ENCODE measurements around the gene TRIML1. TPM values are rescaled to one million over a fixed set of nuclear protein-coding genes. Genes with fewer than 3 reads are reported as not detected.
A peak's percentile ranks its signal among the peaks of the same experiment; 100 is the strongest.

TRIML1 gene
- total and polyA plus RNA-seq, 2 of the 8 experiments (the other 6 are each of a cell fraction or from before 2014, with no cell fraction given) = not detected

GRCh38 chr4:188138227-188138626 is 1.0 kb upstream of the TRIML1 start:
- H3K4me1 ChIP-seq (replicated peaks in 1 of 4; ENCODE audit: control insufficient read depth in 3 of 4, insufficient read depth in 4 of 4, low read length in 3 of 4) = no peaks in the 10 kb centered on the region
- no peak overlapping the region for H2BK12ac ChIP-seq (ENCODE audit: low read depth, low read length)
- no peaks in the 10 kb centered on the region for H3K79me1 ChIP-seq (ENCODE audit: low read depth, low read length)
- ChIA-PET CTCF (ENCODE audit: partially characterized antibody) (interaction anchor here (0.7 to 1.4 kb wide), 2 partner anchors 145 to 530 kb away, joined by 3 read pairs; no protein-coding TSS in a partner anchor), POLR2A (ENCODE audit: partially characterized antibody) (interaction anchor here (1.6 kb wide), 1 partner anchor 30 kb away, joined by 5 read pairs; no protein-coding TSS in a partner anchor)
- no peak overlapping the region for H4K91ac ChIP-seq (replicated peaks; ENCODE audit: insufficient read length, low read length)
- H2BK15ac ChIP-seq (ENCODE audit: low read length) = no peak overlapping the region
- H3K79me2 ChIP-seq (ENCODE audit: control insufficient read depth in 1 of 2, insufficient read depth in 2 of 2, low read length in 2 of 2) = no peaks in the 10 kb centered on the region
- no peak for DNase-seq (ENCODE audit: low read depth in 1 of 2, low spot score in 2 of 2)
- H4K8ac ChIP-seq (ENCODE audit: extremely low read depth, insufficient read depth, low read length) = no peak overlapping the region
- no peak overlapping the region for H3K14ac ChIP-seq (ENCODE audit: insufficient read length)
- no peak overlapping the region for H2BK20ac ChIP-seq (ENCODE audit: low read length)
- no peak overlapping the region for H3K27ac ChIP-seq (ENCODE audit: low read depth, low read length)
- no peak for FAIRE-seq
- H3K27me3 ChIP-seq (replicated peaks in 1 of 4; ENCODE audit: control insufficient read depth in 3 of 4, extremely low read depth in 1 of 4, insufficient read depth in 3 of 4, low read length in 3 of 4) = no peaks in the 10 kb centered on the region
- no peak overlapping the region for H3K18ac ChIP-seq (ENCODE audit: extremely low read depth, low read length)
- no peak overlapping the region for H3K23ac ChIP-seq (ENCODE audit: insufficient read length)
- no peak overlapping the region for H3K9ac ChIP-seq (replicated peaks in 1 of 4; ENCODE audit: extremely low read depth in 1 of 4, low read depth in 3 of 4, low read length in 3 of 4)
- 0 out of 2 replicates have a peak overlapping the region, but pooled peaks have one; percentile 67 for H2AFZ ChIP-seq (ENCODE audit: low read length)
- no peaks in the 10 kb centered on the region for H3K9me3 ChIP-seq (ENCODE audit: insufficient read depth in 2 of 2, low read depth in 1 of 2, low read length in 1 of 2)
- WGBS, 2 experiments (ENCODE audit: extremely low coverage in 1 of 2, insufficient coverage in 1 of 2, insufficient read length in 1 of 2, insufficient replicate concordance in 2 of 2, low coverage in 1 of 2, low lambda C conversion rate in 2 of 2, missing lambda C conversion rate in 1 of 2) = 91% methylated on average over 10 of the region's 10 CpGs; no CpG with 5 or more reads in 1 of the 2 experiments
- no peak overlapping the region for H3K56ac ChIP-seq (replicated peaks; ENCODE audit: insufficient read length, low read depth, low read length)
- no peaks in the 10 kb centered on the region for H3K36me3 ChIP-seq (ENCODE audit: control insufficient read depth in 2 of 4, insufficient read depth in 4 of 4, low read length in 3 of 4)
- no peaks in the 10 kb centered on the region for H4K20me1 ChIP-seq (replicated peaks in 1 of 2; ENCODE audit: control insufficient read depth in 1 of 2, insufficient read depth in 2 of 2, low read length in 2 of 2)
- no peak overlapping the region for H2AK5ac ChIP-seq (ENCODE audit: low read depth, low read length)
- H3K23me2 ChIP-seq (ENCODE audit: low read depth, low read length) = peaks cover 2% of the 10 kb centered on the region; the same call in 1 of the 2 replicates
- H2BK5ac ChIP-seq (ENCODE audit: low read depth, low read length) = no peak overlapping the region
- no peak overlapping the region for H2BK120ac ChIP-seq (replicated peaks; ENCODE audit: low read depth, low read length)
- no peak for TF ChIP-seq TAF1 (IDR thresholded peaks at IDR 0.05; ENCODE audit: low read depth, low read length)
- TF ChIP-seq RBBP5 (IDR thresholded peaks at IDR 0.05; ENCODE audit: borderline replicate concordance, low read depth, low read length) = no peak
- no peak for TF ChIP-seq RFX5 (IDR thresholded peaks at IDR 0.05; ENCODE audit: borderline replicate concordance, low read depth, low read length)
- no peak for TF ChIP-seq CTCF (IDR thresholded peaks at IDR 0.05; ENCODE audit: control extremely low read depth in 1 of 3, insufficient read depth in 1 of 3, low read depth in 1 of 3, low read length in 3 of 3)
- TF ChIP-seq SP1 (IDR thresholded peaks at IDR 0.05; ENCODE audit: low read depth, low read length) = no peak
- TF ChIP-seq JUN (IDR thresholded peaks at IDR 0.05; ENCODE audit: low read depth, low read length) = no peak
- no peak overlapping the region for H4K5ac ChIP-seq (ENCODE audit: insufficient read length, low read depth, low read length)
- no peak overlapping the region for H3K4me2 ChIP-seq (ENCODE audit: insufficient read depth in 1 of 2, low read depth in 2 of 2, low read length in 2 of 2)
- no peak overlapping the region for H3K4ac ChIP-seq (replicated peaks; ENCODE audit: insufficient read length, low read depth, low read length)
- H3K4me3 ChIP-seq (ENCODE audit: extremely low read depth in 1 of 4, insufficient read depth in 2 of 4, low read depth in 3 of 4, low read length in 4 of 4) = no peak overlapping the region

Measured in H1 (cell line).